ENCODE results near the gene MACF1. TPM values are rescaled to one million over a fixed set of nuclear protein-coding genes. Genes with fewer than 3 reads are reported as not detected.
"Not testable (repeated sequence)": the region's sequence is repeated elsewhere in the genome, so short reads cannot be mapped to it uniquely, and the experiment has no call there.

MACF1 gene
- total and polyA plus RNA-seq, 9 donors = 93.6 to 331 (median 247) TPM

DNA sequence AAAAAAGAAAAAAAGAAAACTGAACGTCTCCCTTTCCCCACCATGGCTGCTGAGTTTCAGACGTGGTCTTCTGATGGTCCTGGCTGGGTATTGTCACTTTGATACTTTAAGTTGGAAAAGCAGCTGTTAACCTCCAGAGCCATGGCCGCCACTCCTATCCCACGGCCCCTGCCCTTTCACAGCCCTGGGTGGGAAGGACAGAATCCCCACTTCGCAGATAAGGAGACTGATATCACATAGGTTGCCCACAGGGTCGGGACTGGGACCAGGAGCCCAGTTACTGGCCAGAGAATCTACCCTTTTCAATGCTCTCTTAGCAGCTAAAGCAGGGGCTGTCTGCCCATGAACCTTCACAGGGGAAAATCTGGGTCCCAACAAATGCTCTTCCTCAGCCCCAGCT is 303.8 kb downstream of the MACF1 start:
- H3K27ac ChIP-seq = no peak overlapping the region
- no peaks in the 10 kb centered on the region for H3K27me3 ChIP-seq
- H3K36me3 ChIP-seq = no peaks in the 10 kb centered on the region
- H3K9me3 ChIP-seq = no peaks in the 10 kb centered on the region
- no peaks in the 10 kb centered on the region for H3K4me1 ChIP-seq (ENCODE audit: insufficient read depth)
- peak in 2 of 5 donors; percentile 14 to 27 for DNase-seq
- intact Hi-C loops (cut with DNase I) = no loop called here
- no peak overlapping the region for H3K4me3 ChIP-seq
- TF ChIP-seq POLR2A (IDR thresholded peaks at IDR 0.05) = no peak
- TF ChIP-seq EP300 (IDR thresholded peaks at IDR 0.05) = no peak
- TF ChIP-seq, protein P1, sequence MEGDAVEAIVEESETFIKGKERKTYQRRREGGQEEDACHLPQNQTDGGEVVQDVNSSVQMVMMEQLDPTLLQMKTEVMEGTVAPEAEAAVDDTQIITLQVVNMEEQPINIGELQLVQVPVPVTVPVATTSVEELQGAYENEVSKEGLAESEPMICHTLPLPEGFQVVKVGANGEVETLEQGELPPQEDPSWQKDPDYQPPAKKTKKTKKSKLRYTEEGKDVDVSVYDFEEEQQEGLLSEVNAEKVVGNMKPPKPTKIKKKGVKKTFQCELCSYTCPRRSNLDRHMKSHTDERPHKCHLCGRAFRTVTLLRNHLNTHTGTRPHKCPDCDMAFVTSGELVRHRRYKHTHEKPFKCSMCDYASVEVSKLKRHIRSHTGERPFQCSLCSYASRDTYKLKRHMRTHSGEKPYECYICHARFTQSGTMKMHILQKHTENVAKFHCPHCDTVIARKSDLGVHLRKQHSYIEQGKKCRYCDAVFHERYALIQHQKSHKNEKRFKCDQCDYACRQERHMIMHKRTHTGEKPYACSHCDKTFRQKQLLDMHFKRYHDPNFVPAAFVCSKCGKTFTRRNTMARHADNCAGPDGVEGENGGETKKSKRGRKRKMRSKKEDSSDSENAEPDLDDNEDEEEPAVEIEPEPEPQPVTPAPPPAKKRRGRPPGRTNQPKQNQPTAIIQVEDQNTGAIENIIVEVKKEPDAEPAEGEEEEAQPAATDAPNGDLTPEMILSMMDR (IDR thresholded peaks at IDR 0.05) = no peak
- WGBS, 3 donors = 85 to 91% (median 86%) methylated on average over 6 of the region's 6 CpGs

DNA sequence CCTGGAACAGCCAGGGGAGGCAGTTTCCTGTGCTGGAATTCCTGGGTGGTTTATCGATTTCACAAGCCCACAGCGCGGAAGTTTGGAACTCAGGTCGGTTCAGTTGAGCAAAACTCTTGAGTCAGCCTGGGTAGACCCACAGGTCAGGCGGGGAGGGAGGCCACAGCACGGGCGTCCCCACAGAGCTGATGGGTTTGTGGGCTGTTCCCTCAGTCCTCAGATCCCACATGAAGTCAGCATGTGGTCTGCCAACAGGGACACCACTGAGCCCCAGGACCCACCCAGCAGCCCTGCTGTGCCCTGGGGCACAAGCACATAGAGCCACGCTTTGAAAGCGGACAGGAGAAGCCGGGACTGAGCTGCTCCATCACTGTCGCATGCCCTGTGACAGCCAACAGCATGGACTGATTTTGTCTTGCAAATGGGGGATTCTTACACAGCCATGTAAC is 304.4 kb downstream of the MACF1 start:
- WGBS, 3 donors = 67 to 74% (median 72%) methylated on average over 11 of the region's 11 CpGs
- peak in 3 of 5 donors; percentile 28 to 41 (median 41) for DNase-seq
- Histone ChIP-seq H3K4me3 (no peak overlapping the region), H3K9me3 (no peaks in the 10 kb centered on the region), H3K4me1 (ENCODE audit: insufficient read depth) (no peaks in the 10 kb centered on the region), H3K27ac (peak overlapping the region in 1 of 2 donors; percentile 50), H3K27me3 (no peaks in the 10 kb centered on the region), H3K36me3 (no peaks in the 10 kb centered on the region)
- TF ChIP-seq, protein P1 (IDR thresholded peaks at IDR 0.05) = no peak
- TF ChIP-seq POLR2A (IDR thresholded peaks at IDR 0.05) (no peak), EP300 (IDR thresholded peaks at IDR 0.05) (no peak)
- intact Hi-C loops (cut with DNase I) = no loop called here

DNA sequence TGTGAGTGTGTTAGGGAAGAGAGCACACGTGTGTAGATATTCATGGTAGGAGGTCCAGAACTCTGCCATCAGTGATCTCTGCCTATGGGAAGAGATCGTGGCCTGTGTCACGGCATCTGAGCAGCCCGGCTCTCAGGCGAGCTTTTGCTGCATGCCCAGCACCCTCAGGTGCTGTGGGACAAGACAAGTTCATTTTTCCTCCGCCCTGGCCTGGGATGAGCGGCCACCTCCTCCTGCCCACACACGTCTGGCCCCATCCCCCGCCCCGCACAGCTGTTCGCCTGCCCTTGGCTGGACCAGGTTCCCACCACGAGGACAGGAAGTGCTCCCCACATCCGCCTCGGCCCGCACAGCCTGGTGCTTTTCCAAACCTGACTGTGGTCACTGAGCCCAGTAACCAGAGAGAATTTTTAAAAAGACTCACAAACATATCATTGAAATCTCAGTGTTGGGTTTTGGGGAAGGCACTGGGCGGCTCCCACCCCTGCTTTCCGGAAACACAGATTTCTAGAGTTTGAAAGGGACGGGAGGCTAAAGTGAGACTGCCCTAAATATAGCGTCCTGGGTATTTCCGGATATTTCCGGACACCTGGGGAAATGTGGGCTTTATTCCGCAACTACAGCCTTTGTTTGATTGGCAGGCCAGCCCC is 305.0 kb downstream of the MACF1 start:
- Histone ChIP-seq H3K36me3 (no peaks in the 10 kb centered on the region), H3K27me3 (no peaks in the 10 kb centered on the region), H3K4me1 (ENCODE audit: insufficient read depth) (no peaks in the 10 kb centered on the region), H3K9me3 (no peaks in the 10 kb centered on the region), H3K4me3 (no peak overlapping the region), H3K27ac (peak overlapping the region in 1 of 2 donors; percentile 50)
- TF ChIP-seq, protein P1 (IDR thresholded peaks at IDR 0.05) = no peak
- TF ChIP-seq EP300 (IDR thresholded peaks at IDR 0.05) (no peak), POLR2A (IDR thresholded peaks at IDR 0.05) (no peak)
- DNase-seq = peak; percentile 77 to 90 (median 84)
- WGBS, 3 donors = 16 to 20% (median 16%) methylated on average over 22 of the region's 22 CpGs
- intact Hi-C loops (cut with DNase I) = no loop called here

DNA sequence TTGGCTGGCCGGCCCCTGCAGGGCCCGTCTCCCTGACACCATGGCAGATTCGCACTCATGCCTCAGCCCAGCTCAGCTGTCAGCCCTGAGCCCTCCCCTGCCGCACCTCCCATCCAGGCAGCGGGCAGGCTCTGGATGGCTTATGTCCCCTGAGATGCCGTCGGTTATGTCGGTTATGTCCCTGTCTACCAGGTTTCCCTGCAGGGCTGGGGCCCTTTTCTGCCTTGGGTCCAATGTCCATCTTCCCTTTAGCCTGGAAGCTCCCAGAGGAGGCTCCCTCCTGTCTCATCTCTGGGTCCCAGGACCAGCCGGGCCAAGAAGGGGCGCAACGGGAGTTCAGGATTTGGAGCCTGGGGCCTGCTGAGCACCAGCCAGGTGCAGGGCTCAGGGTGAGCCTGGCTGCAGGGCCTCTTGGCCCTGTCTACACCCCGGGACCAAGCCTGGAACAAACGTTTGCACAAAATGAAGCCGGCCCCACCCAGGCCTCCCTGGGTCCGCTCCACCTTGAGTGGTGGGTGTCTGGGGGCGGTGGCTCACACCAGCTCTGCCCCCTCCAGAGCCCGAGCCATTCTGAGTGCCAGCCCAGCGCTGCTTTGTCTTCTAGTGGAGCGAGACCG is 306.2 kb downstream of the MACF1 start:
- H3K36me3 ChIP-seq; H3K27ac ChIP-seq; H3K27me3 ChIP-seq; intact Hi-C loops (cut with DNase I); H3K4me1 ChIP-seq (ENCODE audit: insufficient read depth); H3K9me3 ChIP-seq; H3K4me3 ChIP-seq: not testable (repeated sequence)
- DNase-seq = peak in 1 of 5 donors; percentile 16
- WGBS, 3 donors = 94 to 97% (median 95%) methylated on average over 12 to 16 of the region's 20 CpGs

DNA sequence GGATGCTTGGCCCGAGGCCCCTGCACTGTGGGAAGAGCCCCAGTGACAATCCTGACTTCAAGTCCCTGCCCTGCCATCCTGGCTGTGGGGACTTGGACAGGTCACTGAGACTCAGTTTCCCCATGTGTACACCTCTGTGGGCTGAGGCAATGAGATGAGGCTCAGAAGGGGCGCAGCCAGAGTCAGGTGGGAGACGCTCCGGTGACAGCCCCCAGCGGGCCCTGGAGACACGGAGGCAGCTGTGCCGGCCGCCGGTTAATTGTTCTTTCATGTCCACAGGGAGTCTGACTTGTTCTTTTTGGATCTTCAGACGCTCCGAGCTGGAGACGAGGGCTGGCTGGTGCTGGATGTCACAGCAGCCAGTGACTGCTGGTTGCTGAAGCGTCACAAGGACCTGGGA is 307.0 kb downstream of the MACF1 start:
- intact Hi-C loops (cut with DNase I); H3K9me3 ChIP-seq; H3K4me1 ChIP-seq (ENCODE audit: insufficient read depth); H3K36me3 ChIP-seq; H3K27ac ChIP-seq; H3K4me3 ChIP-seq; H3K27me3 ChIP-seq: not testable (repeated sequence)
- DNase-seq = peak in 1 of 5 donors; percentile 10
- WGBS, 3 donors = 90% methylated on average over 4 to 8 of the region's 13 CpGs; no CpG with 5 or more reads in 1 of the 3 donors

DNA sequence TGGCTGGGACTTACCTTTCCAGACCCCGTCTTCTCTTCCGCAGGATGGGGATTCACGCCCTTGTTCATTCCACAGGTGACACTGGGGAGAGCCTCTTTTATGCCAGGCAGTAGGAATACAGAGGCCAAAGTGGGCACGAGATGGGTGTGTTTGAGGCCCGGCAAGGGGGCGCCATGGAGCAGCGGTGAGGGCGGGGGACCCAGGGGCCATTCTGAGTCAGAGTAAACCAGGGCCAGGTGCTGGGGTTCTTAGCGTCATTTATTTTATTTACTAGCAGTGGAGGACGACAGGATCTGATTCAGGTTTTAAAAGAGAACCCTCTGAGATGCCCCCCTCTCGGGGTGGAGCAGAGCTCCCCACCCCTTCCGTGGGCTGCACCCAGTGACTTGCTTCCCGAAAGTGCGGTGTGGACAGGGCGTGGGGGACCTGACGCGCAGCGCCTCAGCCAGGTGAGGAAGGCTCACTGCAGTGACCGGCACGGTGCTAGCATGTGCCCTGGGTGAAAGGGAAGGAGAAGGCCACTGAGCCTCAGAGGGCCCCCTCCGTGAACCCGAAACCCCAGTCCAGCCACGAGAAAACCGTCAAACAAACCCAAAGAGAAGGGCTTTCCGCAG is 307.8 kb downstream of the MACF1 start:
- H3K4me3 ChIP-seq; intact Hi-C loops (cut with DNase I); H3K27ac ChIP-seq; H3K36me3 ChIP-seq; H3K27me3 ChIP-seq; H3K4me1 ChIP-seq (ENCODE audit: insufficient read depth); H3K9me3 ChIP-seq: not testable (repeated sequence)
- peak in 1 of 5 donors; percentile 7 for DNase-seq
- 62% methylated on average over 7 of the region's 25 CpGs; no CpG with 5 or more reads in 2 of the 3 donors for WGBS, 3 donors

DNA sequence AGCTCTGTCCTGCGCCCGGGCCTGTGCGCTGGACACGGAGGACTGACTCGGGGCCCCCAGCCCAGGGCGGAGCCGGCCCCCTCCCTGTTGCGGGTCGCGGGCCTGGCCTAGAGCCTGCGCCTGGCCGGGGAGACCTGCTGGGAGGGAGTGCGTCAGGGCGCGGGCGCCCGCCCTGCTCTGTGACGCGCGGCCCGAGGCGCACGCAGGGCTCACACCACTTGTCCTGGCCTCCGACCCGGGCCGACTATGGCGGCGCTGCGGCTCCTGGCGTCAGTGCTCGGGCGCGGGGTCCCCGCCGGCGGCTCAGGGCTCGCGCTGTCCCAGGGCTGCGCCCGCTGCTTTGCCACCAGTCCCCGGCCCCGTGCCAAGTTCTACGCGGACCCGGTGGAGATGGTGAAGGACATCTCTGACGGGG is 310.2 kb downstream of the MACF1 start:
- H3K27me3 ChIP-seq; H3K9me3 ChIP-seq; H3K36me3 ChIP-seq; H3K4me1 ChIP-seq (ENCODE audit: insufficient read depth); H3K27ac ChIP-seq; intact Hi-C loops (cut with DNase I): not testable (repeated sequence)
- 7 to 40% (median 11%) methylated on average over 1 to 35 of the region's 46 CpGs for WGBS, 3 donors
- H3K4me3 ChIP-seq = peak overlapping the region; percentile 27
- peak; percentile 46 to 82 (median 59) for DNase-seq
